Erythroblast (primary cell): ENCODE data around the gene DOCK1.

ENCODE experiments used
- GATA1 ChIP-seq: IDR thresholded peaks from 2 replicates; pipeline ENCODE4 v1.6.1; 2011; ENCODE audit warnings: low read depth, mild to moderate bottlenecking, control low read depth, low read length, moderate library complexity
- POLR2A ChIP-seq: IDR thresholded peaks from 2 replicates; pipeline ENCODE4 v1.6.1; 2011; ENCODE audit warnings: mild to moderate bottlenecking, low read length

DNA sequence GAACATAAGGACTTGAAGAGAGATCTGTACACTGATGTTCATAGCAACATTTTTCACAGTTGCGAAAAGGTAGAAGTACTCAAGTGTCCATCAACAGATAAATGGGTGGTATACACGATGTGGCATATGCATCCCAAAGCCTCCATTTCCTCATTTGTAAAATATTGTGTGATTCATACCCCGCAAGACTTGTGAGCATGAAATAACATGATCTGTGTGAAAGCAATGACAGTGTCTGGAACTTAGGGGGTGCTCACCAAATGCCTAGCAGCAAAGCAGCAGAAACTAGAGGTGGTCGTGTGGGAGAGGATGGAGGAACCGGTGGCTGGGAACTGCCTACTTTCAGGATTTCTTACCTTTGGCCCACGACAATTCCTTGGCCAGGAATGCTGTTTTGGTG lies 426.5 kb downstream of the DOCK1 start:
- TF ChIP-seq POLR2A = no peak
- TF ChIP-seq GATA1 = no peak
